COR-L47 (cell line): ENCODE data around the gene TMPRSS13.

Source experiments
- DNase-seq: peaks from one replicate; lab custom pipeline; 2025; lab: John Stamatoyannopoulos, UW

TMPRSS13 gene

DNA sequence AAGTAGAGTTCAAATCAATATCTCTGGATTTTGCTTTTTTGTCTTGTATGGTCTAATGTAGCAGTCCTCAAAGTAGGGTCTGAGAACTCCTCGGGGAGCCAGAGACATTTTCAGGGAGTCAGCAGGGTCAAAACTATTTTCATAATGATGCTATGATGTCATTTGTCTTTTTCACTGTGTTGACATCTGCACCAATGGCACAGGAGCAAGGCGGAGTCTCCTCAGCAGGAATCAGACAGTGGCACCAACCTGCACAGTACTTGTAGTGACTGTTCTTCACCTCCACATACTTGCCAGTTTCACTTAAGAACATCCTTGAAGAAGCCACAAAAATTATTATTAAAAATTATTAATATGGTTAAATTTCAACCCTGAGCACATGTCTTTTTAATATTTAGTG is 37.8 kb downstream of the TMPRSS13 start:
- no peak for DNase-seq

DNA sequence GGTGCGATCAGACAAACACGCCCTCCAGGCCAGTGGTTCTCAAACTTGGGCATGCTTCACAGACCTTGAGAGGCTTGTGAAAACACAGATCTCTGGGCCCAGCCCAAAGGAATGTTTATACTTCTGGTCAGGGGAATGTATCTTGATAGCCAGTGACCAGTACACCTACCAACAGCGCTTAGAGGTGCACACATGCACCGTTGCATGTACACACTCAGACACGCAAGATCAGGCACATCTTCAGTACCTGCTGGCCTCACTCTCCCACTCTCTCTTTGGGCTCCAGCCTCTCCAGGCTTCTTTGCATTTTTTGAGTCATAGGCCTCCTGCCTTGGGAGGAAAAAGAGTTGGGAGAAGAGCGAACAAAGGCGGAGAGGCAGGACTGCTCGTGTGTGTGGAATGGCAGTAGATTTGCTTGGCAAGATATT is 41.0 kb downstream of the TMPRSS13 start:
- DNase-seq = no peak

DNA sequence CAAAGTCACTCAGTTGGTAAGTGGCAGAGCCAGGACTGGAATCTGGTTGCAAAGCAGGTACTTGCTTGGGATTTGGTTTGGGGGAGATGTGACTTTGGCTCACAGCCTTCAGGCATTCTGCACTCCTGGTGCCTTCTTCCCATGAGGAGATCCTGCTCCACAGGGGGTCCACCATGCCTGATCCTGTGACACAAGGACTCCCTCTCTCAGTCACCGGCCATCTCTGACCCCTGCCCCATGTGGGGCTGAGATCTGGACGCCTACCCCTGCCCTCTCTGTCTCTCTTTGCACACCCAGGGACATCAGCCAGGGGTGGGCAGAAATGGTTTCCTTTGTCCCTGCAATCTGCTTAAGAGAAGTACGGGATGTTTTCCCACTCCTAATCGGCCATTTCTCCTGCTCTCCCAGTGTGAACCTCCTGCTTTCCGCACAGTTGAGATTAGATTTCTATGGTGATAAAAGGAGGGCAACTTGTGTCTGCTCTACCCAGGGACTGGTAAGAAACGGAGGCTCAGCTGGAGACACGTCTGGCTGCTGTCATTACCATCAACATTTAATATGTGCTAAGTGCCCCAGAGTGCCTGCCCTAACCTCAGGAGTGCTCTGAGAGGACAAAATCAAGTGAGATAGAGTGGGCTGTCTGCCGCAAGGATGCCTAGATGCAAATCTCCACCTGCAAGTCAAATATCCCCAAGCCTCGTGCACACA is 41.6 kb downstream of the TMPRSS13 start:
- no peak for DNase-seq

DNA sequence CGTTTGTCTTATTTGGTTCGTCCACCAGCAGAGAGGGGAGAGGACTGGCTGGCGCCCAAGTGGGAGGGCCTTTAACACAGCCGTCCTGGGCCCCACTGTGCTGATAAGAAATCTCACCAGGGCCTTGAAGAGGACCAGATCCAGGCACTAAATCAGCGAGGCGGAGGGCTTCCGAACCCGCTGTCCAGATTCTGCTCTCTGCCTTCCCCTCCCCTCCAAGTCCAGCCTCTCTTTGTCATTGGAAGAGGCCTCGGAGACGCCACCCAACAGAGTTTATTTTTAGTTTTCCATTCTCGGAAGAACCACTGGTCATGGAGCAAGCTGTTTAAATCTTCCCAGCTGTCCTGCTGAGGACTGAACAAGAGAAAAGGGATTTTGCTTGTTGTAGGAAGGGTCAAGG is 43.4 kb downstream of the TMPRSS13 start:
- DNase-seq = no peak

DNA sequence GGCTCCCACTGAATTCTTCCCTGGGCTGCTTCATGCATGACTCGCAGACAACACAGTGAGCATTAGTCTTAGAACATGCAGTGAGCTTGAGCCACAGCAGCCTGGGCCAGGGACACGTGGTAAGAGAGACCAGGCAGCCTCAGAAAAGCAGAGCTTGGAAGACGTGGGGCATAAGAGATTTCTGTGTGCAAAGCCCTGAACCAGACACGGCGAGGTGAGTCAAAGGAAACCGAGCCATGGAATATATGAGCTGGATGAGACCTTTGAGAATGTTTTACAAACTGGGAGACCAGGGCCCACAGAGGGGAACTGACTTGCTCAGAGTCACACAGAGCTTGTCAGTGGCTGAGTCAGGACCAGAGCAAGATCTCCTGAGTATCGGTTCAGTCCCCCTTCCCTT is 44.2 kb downstream of the TMPRSS13 start:
- DNase-seq = no peak

DNA sequence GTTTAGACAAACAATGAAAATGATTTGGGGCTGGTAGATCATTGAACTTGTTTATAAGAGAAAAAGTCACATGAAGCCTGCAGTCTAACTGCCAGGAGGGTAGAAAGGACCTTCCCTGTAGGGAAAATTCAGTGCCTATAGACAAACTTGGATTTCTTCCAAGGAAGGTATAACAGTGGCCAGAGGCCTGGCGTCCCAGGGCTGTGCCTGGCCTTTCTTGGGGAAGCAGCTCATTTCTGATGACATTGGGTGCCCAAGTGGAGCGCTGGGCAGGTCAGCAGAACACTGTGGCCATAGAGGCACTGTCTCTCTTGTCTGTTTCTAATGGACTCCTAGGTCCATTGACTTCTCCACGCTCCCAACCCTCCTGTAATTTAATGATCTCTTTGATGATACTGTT is 46.1 kb downstream of the TMPRSS13 start:
- peak; percentile 51 for DNase-seq

DNA sequence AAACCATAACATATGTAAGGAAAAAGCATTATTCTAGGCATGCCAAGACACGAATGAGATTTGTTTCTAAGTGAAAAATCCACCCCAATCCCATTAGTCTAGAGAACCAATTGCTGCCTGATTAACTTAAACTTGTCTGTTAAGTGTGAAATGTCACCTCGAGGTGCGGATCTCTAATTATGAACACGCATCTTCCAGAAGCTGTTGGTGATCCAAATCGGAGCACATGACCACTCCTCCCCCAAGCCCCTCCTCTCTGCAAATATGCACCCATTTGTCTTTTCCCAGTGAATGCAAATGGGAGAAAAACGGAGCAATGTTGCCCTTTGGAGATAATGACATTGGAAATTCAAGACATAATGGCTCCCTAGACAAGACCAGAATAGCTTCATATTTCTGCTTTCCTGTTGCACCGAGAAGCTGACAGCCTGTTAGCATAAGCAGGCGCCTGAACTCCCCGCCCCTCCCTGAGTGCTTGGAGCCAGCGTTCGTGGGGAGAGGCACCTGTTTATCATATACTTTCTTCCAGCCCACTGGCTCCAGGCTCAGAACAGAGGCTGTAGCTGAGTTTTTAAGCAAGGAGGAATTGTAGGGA is 46.8 kb downstream of the TMPRSS13 start:
- DNase-seq = peak; percentile 62

DNA sequence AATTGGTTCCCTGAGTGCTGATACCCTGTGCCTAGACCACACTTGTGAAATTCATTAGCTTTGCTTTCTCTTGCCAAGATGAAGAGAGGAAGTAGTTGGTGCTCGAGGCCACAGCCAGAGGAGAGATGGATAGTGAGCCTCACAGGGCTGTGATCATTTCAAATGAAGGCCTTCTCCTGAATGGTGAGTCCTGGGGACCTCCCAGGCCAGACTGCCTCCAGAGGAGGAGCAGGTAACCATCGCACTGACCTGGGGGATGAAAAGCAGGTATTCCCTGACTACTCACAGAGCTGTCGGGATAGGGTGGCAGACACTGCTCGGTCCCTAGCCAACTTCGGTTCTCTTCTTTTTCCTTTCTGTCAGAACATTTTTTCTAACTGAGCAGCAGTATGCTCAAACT is 48.0 kb downstream of the TMPRSS13 start:
- DNase-seq = no peak

DNA sequence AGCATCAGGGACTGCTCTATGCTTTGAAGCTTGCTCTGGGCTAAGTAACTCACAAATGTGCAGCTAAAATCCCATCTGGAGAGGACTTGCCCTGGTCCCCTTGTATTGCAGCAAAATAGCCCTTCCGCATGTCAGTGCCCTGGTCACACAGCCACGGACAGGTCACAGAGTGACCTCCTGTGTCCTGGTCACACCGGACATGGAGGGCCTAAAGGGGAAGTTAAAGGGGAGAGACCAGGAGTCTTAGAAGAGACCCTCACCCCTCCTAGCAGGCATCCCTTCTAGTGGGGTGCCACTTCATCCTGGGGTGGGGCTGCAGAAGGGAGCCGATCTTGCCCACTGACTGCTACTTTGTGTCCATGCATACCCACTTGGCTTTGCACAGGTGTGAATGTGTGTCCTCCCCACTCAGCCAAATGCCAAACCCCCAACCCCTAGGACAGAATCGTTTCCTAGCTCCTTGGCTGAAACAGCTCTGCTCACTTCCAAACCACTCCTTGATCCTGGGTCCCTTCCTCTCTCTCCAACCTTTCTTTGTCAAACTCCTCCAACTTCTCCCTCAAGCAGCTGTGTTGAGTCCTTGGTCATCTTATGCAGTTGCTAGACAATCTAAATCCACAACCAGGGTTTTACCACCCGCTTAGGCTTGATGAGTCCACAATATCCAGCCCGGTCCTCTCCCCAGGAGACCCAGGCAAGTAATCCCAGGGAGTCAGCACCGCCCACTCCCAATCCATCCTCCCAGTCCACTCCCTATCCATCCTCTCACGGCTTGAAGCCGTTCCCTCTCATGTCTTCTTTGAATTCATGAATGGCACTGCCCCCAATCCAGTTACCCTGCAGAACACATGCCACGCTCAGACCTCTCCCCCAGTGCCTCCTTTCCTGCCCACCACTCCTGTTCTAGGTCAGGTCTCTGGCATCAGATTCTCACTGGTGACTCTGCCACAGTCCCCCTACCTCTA is 49.4 kb downstream of the TMPRSS13 start:
- DNase-seq = no peak

DNA sequence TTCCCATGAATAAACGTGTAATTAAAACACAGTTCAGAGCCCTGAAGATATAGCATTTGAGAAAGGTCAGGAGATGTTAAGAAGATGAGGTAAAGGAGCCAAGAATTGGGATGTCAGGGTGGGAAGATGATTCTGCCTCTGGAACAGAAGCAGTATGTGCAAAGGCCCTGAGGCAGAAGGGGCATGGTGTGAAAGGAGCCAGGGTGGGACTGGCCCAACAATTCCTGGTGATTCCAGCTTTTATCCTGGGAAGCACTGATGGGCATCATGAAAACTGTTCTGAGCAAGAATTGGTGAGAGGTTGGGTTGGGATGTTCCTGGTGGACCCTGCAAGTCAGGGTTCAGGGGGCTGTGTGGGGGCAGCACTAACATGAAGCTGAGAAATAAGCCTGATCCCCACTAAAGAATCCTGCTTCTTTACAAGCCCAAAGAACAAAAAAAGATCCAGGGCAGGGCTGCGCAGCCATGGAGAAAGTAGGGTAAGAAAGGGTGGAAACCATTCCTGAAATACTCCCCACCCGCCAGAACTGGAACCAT is 50.2 kb downstream of the TMPRSS13 start:
- no peak for DNase-seq

DNA sequence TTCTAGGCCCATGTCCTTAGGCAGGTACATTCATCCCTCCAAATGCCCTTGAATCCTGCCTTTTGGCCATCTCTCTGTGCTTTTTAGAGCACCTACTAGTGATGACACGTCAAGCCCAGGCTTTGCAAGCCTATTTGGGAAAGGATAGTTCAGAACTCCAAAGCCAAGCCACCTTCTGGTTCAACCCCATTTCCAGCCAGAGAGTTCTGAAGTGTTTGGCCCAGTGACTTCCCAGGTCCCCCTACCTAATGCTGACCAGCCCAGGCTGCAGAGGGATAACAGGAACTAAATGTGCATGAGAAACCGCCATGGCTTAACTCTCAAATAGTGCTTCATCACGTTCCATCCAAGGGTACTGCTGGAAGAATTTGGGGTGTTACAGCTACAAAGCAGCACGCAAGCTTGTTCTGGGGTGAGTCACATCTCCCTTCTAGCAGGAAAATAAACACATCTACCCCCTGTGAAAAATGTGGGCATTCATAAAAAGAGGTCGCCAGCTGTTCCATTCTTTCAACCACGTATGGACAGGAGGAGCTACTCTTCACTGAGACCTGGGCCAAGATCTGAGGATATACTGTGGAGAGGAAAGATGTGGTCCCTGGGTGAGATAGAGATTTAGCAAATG is 50.8 kb downstream of the TMPRSS13 start:
- no peak for DNase-seq

DNA sequence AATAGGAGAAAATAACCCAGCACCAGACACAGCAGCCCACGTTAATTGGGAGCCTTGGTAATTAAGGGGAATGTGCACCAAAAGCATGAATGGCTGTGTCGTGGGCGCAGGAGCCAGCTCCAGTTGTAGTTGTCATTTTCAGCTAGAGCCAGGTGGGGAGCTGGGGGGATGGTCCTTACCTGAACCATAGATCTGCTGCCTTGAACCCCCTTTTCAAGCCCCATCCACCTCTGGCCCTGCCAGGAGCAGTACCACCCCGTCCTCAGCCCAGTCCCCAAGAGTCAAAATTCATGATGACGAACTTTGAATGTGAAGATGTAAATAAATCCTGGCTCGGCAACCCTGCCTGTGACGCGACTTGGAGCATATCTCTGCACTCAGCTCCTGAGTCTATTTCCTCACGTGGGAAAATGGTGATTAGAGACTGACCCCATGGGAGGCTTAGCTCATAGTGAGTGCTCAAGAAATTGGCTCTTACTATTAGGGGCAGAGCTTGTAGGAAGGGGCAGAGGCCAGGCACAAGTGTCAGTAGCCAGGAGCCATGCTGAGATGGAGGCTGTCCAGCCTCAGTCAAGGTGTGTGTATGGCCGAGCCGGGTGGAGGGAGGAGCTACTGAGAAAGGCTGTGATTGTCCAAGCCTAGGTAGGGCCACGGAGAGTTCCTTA is 52.0 kb downstream of the TMPRSS13 start:
- DNase-seq = peak; percentile 11

DNA sequence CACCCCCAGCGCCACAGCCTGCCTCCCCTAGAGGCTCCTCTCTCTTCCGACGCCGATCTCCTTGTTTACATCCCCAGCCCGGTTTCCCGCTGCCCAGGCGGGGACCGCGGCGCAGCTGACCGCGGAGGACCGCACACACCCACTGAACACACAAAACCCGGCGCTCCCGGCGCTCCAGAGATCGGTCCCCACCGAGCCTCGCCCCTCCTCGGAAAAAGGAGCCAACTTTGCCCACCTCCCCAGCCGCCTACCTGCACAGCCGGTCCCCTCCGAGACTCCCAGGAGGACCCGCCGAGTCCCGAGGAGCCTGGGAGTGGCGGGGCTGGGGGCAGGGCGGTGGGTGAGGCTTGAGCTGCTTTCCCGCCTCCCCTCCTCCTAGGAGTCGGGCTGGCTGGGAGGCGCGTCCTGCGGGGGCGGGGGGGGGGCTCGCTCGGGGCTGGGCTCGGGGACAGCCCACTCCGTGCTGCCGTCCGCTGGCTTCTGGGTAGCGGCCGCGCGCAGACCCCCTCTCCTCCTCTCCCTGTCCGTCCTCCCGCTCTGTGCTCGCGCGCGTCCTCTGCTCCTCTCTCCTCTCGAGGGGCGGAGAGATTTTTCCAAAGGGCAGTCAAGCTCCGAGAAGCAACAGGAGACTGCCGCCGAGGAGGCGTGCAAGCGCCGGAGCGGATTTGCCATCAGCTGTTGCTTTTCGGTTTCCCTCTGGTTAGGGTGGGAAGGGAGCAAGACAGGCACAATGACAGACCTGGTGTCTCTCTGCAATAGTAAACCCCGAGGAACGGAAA is 52.7 kb downstream of the TMPRSS13 start, which contains the start of gene FXYD6:
Gene FXYD6 (minus strand): TSS at position 318 of the 779 bp plus-strand sequence. CDS start 33,882 bp downstream, outside the sequence.
- DNase-seq = peak; percentile 75

DNA sequence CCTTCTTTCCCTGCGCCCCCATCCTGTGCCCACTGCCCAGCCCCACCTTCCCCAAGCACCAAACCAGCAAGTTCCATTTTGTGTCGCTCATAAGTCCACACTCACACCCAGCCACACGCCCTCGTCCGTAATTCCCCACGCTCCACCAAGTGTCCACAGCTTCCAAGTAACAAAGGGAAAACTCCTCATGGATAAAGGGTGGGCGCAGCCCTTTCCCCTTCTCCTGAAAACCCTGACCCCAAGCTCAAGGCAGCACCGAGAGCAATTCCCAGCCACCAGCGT is 53.2 kb downstream of the TMPRSS13 start:
- DNase-seq = no peak

DNA sequence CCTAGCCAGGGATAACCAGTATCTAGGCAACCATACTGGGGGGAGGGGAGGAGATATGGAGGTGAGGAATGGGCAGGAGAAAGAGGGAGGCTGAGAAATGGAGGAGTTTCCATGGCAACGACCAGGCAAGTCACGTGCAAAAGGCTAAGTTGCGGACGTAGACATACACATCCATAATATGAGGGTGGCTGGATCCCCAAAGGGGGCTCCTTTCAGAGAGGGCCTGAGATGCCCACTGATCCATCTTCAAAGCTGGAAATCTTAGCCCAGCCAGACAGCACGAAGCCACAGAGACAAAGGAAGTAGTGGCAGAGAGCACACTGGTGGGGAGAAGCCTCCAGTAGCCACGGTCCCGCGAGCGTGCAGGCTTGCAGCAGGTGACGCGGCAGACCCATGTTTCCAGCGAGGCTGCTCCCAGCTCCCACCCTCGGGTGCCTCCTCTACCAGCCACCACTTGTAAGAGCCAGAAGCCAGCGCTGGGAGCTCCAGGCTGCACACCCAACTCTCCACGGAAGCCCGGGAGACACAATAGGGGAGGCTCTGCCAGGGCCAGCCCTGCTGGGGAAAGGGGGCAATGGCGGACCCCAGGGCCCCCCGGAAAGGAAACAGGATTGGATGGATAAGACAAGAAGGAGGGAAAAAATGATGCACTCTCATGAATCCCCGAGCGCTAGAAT is 53.7 kb downstream of the TMPRSS13 start:
- peak; percentile 80 for DNase-seq

DNA sequence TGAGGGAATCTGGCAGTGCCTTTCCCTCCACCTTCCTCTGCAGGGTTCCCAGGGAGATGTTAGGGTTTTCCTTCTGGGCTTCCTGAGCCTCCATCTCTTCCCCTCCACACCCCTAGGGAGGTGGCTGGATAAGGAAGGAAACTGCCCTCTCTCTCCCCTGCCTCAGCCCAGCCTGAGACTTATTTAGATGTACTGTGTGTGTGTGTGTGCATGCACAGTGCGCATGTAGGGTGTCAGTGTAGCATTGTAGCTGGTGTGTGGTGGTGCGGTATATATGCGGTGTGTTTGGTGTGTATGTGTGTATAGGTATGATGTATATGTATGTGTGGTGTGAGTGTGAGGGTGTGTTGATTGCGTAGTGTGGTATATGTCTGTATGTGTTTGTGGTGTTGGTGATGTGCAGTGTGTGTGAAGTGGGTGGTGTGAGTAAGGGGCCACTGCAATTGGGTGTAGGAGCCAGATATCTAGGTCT is 54.3 kb downstream of the TMPRSS13 start:
- no peak for DNase-seq

DNA sequence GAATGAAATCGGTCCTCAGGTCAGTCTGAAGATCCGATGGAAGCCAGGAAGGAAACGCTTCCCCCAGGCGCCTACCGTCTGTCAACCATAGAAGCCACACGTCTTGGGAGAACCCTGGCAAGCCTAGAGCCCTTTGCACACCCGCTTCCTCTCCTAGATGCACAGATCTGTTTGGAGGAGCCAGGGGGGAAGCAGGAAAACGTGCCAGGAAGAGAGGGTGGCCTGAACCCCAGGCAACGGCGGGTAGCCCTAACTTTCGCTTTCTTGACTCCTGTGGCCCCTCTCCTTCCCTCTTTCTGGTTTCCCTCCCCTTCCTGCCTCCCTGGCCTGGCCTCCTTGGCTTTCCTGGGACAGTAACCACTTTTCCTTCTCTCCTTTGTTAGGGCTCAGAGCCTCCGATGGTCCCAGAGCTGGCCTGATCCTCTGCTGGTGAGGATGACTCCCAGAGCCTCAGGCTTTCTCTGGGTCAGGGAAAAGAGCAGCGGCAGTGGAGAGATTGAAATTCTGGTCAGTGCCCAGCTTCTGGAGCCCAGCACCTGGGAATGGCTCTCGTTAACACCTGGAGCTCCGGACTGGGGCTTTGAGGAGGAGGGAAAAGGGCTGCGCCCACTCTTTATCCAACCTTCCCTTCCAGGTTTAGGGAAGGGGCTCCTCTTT is 54.8 kb downstream of the TMPRSS13 start:
- DNase-seq = no peak

DNA sequence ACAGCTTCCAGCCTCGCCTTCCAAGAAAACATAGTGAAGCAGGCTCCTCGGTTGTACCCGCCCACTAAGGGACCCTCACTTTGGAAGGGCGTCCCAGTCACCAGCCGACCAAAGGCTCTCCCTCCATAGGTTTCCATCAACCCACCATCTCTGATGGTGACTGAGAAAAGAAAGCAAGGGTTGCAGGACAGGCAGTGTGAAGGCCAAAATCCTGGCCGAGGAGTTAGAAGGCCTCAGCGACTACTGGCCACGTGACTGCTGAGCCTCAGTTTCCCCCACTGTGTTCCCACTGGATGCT is 55.4 kb downstream of the TMPRSS13 start:
- no peak for DNase-seq

DNA sequence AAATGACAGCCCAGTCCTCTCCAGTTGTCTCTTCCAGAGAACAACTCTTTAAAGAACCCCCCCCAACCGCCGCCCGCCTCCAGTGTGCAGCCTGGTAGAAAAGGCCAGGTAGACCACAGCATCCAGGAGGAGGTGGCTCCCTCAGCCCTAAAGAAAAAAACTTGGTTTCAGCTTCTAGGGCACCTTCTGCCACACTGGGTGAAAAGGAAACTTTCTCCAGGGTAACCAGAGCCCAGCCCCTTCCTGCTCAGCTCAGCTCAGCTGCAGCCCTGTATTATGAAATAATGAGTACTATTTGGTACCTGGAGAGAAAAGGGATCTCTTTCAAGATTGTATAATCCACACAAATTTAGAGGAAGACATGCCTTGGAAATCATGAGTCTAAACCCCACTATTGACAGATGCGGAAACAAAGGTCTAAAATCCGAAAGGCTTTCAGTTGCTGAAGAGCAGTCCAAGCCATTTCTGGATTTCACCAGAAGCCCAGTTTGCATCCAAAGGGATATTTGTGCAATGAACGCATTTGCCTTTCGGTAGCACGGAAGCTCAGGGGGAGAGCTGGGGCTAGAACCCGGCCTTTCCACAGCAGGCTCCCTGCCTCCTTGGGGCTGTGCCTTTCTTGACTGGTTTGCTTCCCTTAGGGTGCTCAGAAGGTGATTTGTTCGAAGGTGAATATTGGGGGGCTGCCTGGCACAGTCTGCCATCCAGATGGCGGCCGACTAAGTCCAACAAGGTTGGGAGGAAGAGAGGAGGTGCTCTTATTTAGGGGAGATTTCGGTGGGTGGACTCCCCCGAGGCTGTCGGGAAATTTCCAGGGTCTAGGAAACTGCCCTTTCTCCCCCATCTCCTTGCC is 56.0 kb downstream of the TMPRSS13 start:
- DNase-seq = no peak
